Measurements from ENCODE around the gene VMAC. TPM values are rescaled to one million over a fixed set of nuclear protein-coding genes. Genes with fewer than 3 reads are reported as not detected.

The VMAC gene
- total and polyA plus RNA-seq, 2 donors (not counting 1 experiment from before 2014, with no cell fraction given), result 27.1 to 27.2 TPM

- CTCF ChIA-PET, result interaction anchor here (0.6 to 2.8 kb wide), 4 partner anchors 64 to 119 kb away, joined by 3 to 10 read pairs (median 4); partner anchors contain the start of gene NRTN
- no peaks in the 10 kb centered on the region for H3K9me3 Mint-ChIP-seq (ENCODE audit: insufficient read depth)
- Histone ChIP-seq H3K4me2 (replicated peaks; ENCODE audit: low read depth, low read length, poor library complexity, severe bottlenecking) (peak within 1 kb of the TSS; percentile 99), H3K79me2 (ENCODE audit: control insufficient read depth, insufficient read depth, low read length) (peaks cover 51% of the 10 kb centered on the region), H3K4me3 (ENCODE audit: control extremely low read depth in 1 of 5, extremely low read depth in 1 of 5, insufficient read depth in 1 of 5, low read depth in 2 of 5, low read length in 4 of 5) (peak within 1 kb of the TSS; percentile 86 to 99 (median 98)), H3K36me3 (replicated peaks in 1 of 2; ENCODE audit: control extremely low read depth in 1 of 2, control insufficient read depth in 1 of 2, extremely low read depth in 1 of 2, insufficient read depth in 2 of 2, low read length in 1 of 2) (peaks cover 0 to 4% of the 10 kb centered on the region in 2 experiments), H3K27ac (ENCODE audit: low read length in 2 of 2) (peak within 1 kb of the TSS; percentile 79 to 85), H3K4me1 (ENCODE audit: control insufficient read depth in 2 of 2, insufficient read depth in 2 of 2, low read length in 2 of 2) (peaks cover 11 to 25% of the 10 kb centered on the region in 2 donors), H4K20me1 (ENCODE audit: control insufficient read depth, insufficient read depth, low read length, poor library complexity, severe bottlenecking) (peaks cover 40% of the 10 kb centered on the region), H3K9me3 (ENCODE audit: control extremely low read depth in 1 of 3, control insufficient read depth in 2 of 3, insufficient read depth in 1 of 3, low read length in 2 of 3) (no peaks in the 10 kb centered on the region), H3K9ac (ENCODE audit: low read length) (peak within 1 kb of the TSS; percentile 99), H3K27me3 (replicated peaks in 1 of 4; ENCODE audit: control extremely low read depth in 1 of 4, control insufficient read depth in 3 of 4, insufficient read depth in 4 of 4, low read length in 3 of 4) (no peaks in the 10 kb centered on the region), H2AFZ (ENCODE audit: insufficient read depth, low read depth, low read length, poor library complexity, severe bottlenecking) (peak within 1 kb of the TSS; percentile 99)
- POLR2A ChIA-PET, result interaction anchor here (0.5 to 1.8 kb wide), 11 partner anchors 12 to 1179 kb away, joined by 3 to 9 read pairs (median 3); partner anchors contain the start of genes ALKBH7, DUS3L, RANBP3 and SAFB
- H3K4me1 Mint-ChIP-seq, result peaks cover 38% of the 10 kb centered on the region
- under 1% methylated on average over 57 of the region's 57 CpGs for WGBS (ENCODE audit: insufficient coverage)
- no peaks in the 10 kb centered on the region for H3K27me3 Mint-ChIP-seq
- DNase-seq (peak; percentile 99), ATAC-seq (ENCODE audit: low read depth) (peak; percentile 52)
- TF ChIP-seq, protein P1, sequence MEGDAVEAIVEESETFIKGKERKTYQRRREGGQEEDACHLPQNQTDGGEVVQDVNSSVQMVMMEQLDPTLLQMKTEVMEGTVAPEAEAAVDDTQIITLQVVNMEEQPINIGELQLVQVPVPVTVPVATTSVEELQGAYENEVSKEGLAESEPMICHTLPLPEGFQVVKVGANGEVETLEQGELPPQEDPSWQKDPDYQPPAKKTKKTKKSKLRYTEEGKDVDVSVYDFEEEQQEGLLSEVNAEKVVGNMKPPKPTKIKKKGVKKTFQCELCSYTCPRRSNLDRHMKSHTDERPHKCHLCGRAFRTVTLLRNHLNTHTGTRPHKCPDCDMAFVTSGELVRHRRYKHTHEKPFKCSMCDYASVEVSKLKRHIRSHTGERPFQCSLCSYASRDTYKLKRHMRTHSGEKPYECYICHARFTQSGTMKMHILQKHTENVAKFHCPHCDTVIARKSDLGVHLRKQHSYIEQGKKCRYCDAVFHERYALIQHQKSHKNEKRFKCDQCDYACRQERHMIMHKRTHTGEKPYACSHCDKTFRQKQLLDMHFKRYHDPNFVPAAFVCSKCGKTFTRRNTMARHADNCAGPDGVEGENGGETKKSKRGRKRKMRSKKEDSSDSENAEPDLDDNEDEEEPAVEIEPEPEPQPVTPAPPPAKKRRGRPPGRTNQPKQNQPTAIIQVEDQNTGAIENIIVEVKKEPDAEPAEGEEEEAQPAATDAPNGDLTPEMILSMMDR (IDR thresholded peaks at IDR 0.05), result no peak
- TF ChIP-seq EZH2 (IDR thresholded peaks at IDR 0.05; ENCODE audit: borderline replicate concordance, insufficient read depth, low read depth, low read length, poor library complexity, severe bottlenecking), result no peak
- intact Hi-C loops (cut with micrococcal nuclease), result loop anchor here (1.0 to 5.0 kb wide), 7 partner anchors 75 to 936 kb away; partner anchors contain the start of genes CATSPERD, KDM4B, LONP1 and RANBP3
- H3K27ac Mint-ChIP-seq, result peak within 1 kb of the TSS; percentile 96
- H3K4me3 Mint-ChIP-seq, result peak within 1 kb of the TSS; percentile 92
These were observed 884 bp upstream of the VMAC start, which contains the start of gene NDUFA11 for GRCh38 chr19:5903624-5904351. TSS of gene NDUFA11 (minus strand) at chr19:5903790. CDS start at chr19:5903708, 82 bp downstream.

All from B cell (primary cell).